ENCODE results near the gene APOOL.

DNA sequence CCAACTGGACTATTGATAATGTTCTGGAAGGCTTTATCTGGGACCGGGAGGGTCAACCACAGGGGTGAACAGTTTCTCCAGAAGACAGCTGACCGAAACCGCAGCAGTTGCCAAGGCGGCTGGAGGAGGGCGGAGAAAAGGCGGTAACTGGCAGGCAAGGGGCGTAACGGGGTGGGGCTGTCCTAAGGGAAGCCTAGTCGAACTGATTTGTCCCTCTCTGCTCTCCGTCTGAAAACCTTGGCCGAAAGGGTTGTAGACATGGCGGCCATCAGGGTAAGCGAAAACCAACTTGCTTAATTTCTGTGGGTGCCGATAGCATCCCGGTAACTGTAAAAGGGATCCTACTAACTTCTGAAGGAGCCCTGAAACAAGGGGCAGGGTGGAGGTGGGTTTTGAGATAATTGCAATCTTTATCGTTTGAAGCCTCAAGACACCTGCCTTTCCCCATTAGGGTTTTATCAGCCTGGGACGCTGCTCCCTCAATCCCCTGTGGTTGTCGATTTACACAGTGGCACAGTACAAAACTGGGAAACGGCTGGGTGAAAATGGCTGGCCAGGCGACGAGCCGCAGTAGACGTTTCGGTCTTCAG lies at the start of gene APOOL:
- TF ChIP-seq, protein P1, sequence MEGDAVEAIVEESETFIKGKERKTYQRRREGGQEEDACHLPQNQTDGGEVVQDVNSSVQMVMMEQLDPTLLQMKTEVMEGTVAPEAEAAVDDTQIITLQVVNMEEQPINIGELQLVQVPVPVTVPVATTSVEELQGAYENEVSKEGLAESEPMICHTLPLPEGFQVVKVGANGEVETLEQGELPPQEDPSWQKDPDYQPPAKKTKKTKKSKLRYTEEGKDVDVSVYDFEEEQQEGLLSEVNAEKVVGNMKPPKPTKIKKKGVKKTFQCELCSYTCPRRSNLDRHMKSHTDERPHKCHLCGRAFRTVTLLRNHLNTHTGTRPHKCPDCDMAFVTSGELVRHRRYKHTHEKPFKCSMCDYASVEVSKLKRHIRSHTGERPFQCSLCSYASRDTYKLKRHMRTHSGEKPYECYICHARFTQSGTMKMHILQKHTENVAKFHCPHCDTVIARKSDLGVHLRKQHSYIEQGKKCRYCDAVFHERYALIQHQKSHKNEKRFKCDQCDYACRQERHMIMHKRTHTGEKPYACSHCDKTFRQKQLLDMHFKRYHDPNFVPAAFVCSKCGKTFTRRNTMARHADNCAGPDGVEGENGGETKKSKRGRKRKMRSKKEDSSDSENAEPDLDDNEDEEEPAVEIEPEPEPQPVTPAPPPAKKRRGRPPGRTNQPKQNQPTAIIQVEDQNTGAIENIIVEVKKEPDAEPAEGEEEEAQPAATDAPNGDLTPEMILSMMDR (IDR thresholded peaks at IDR 0.05; ENCODE audit: insufficient read depth, low read length, poor library complexity, severe bottlenecking), result no peak
- TF ChIP-seq EZH2phosphoT487 (conservative IDR thresholded peaks at IDR 0.05; ENCODE audit: low read length), result no peak

All from SU-DHL-6 (cell line).